HG03064 (cell line): ENCODE results near the gene EIF4G1.

ENCODE experiments used
- ATAC-seq: cut with Tn5 transposase; IDR thresholded peaks from one replicate; pipeline ENCODE4 v1.9.1; 2021; ENCODE audit warnings: low read depth; ENCODE audit not compliant: unreplicated experiment

EIF4G1 gene

DNA sequence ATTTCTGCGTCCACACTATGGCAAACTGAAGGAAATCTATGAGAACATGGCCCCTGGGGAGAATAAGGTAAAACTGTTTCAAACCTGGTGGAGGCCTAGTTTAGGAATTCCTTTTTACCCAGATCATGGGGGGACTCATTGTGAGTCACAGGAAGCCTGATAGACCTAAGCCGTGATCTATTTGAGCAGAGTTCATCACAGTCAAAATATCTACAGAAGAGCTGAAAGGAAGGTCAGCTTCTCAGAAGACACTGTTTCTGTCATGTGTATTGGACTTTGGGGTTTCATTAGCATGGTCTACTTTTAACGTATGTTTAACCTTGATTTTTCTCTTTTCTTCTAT is 14.1 kb upstream of the EIF4G1 start:
- no peak for ATAC-seq

- ATAC-seq = no peak
Observed at GRCh38 chr3:184305577-184305976, 8.8 kb upstream of the EIF4G1 start.

DNA sequence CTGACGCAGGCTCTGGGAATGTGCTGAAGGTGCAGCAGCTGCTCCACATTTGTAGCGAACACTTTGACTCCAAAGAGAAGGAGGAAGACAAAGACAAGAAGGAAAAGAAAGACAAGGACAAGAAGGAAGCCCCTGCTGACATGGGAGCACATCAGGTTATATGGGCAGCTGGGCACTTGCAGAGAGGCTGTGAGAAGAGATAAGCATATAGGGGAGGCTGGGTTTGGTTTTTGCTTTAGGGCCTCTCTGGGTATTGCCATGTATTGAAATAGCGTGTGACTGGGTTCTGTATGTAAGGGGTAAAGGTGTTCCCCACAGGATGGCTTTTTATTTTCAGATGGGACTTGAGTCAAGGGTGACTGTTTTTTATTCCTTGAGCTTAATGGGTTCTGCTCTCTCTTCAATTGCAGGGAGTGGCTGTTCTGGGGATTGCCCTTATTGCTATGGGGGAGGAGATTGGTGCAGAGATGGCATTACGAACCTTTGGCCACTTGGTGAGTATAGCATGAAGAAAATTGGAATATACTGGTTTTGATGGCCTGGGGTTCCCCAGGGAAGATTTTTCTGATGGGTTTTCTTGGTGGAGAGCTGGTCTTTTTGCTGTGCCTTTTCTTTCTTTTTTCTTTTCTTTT is 7.9 kb upstream of the EIF4G1 start:
- no peak for ATAC-seq

DNA sequence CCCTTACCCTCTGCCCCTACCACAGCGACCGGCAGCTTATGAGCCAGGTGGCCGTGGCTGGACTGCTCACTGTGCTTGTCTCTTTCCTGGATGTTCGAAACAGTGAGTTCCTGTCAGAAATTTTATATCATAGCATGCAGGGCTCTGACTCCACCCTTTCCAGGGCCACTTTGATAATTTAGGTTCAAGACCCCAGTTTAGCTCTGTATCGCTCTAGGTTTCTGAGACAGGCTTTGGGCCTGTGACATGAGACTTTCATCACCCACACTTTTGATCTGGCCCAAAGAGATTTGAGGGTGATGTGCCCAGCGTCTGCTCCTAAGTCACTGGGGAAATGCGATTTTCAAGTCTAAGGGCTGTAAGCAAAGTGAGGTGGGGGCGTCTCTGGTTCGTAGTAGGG is 6.5 kb upstream of the EIF4G1 start:
- no peak for ATAC-seq

DNA sequence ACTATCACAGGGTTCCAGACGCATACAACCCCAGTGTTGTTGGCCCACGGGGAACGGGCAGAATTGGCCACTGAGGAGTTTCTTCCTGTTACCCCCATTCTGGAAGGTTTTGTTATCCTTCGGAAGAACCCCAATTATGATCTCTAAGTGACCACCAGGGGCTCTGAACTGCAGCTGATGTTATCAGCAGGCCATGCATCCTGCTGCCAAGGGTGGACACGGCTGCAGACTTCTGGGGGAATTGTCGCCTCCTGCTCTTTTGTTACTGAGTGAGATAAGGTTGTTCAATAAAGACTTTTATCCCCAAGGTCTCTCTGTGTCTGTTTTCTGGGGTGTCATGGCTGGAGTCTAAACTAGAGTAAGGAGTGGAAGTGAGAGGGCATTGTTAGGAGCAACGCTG is 5.7 kb upstream of the EIF4G1 start:
- no peak for ATAC-seq

DNA sequence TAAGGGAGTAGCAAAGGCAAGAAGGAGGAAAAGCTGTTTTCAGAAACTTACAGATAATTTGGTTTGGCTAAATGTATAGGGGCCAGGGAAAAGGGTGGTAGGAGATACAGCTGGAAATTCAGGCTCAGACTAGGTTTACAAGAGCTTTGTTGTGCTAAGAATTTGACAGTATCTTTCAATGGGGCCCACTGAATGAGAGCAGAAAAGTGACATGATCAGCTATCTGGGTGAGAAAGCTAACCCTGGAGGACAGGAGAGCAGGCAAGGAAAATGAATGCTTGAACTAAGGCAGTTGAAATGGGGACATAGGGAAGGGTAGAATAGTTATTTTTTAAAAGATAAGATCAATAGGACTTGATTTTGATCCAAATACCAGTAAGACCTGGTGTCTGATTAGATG is 2.8 kb upstream of the EIF4G1 start:
- ATAC-seq = no peak

- peak; percentile 43 for ATAC-seq
Observed at GRCh38 chr3:184314700-184315542, 515 bp downstream of the EIF4G1 start.

DNA sequence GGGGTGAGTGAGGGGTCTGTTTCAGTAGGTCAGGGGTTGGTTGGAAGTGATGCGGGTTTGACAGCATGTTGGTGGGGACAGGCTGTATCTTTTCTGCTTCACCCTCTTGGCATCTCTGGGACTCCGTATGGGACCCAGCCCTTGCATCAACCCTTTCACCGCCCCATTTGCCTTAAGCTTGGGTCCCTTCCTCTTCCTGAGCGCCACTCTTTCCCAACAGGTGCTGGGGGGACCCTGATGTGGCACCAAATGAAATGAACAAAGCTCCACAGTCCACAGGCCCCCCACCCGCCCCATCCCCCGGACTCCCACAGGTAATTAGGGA is 1.1 kb downstream of the EIF4G1 start:
- ATAC-seq = no peak

GRCh38 chr3:184315871-184316661 is 1.7 kb downstream of the EIF4G1 start:
- ATAC-seq = no peak

DNA sequence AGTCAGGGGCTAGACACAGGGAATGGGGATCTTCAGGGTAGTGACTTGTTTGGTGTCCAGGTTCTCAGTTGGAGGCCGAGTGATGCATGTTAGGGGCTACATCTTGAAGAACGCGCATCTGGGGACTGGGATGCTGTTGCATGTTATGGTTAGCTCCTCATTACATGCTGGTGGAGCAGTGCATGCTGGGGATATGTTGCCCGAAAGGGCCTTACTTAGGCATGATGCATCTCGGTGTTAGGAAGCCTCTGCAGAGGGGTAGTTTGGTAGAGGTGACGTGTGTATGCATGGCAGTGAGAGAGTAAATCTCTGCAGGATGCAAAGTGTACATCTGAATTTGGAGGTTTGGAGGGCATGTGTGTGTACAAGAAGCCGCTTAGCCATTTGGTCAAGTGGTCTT is 2.4 kb downstream of the EIF4G1 start:
- ATAC-seq = no peak

DNA sequence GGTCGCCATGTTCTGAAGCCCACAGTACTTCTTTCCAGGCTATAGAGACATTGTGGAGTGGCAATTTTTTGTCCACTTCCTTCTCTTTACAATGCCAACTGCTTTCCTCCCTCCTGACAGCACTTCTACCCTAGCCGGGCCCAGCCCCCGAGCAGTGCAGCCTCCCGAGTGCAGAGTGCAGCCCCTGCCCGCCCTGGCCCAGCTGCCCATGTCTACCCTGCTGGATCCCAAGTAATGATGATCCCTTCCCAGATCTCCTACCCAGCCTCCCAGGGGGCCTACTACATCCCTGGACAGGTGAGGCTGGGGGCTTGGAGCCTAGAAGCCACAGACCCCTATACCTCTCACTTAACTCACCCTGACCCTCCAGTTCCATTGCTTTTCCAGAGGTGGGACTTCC is 2.8 kb downstream of the EIF4G1 start:
- ATAC-seq = no peak

- no peak for ATAC-seq
Observed at GRCh38 chr3:184320104-184320445, 5.7 kb downstream of the EIF4G1 start.

- ATAC-seq = no peak
Observed at GRCh38 chr3:184321666-184322065, 7.3 kb downstream of the EIF4G1 start.

DNA sequence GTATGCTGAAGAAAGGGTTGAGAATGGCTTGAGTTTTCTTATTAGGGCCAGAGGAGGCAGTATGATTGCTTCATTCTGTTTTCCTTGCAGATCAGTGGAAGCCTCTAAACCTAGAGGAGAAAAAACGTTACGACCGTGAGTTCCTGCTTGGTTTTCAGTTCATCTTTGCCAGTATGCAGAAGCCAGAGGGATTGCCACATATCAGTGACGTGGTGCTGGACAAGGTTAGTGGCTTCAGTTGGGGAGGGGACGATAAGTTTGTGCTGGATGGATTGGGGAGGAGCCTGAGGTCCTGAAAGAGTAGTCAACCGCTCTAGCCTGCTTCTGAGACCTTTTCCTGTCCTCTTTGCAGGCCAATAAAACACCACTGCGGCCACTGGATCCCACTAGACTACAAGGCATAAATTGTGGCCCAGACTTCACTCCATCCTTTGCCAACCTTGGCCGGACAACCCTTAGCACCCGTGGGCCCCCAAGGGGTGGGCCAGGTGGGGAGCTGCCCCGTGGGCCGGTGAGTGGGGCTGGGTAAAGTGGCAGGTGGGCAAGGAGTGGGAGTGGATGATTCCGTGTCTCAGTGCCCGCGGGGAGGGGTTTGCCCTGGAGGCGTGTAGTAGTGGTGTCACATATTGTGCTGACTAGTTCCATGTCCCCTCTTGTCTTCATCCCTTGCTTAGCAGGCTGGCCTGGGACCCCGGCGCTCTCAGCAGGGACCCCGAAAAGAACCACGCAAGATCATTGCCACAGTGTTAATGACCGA is 8.5 kb downstream of the EIF4G1 start:
- no peak for ATAC-seq

DNA sequence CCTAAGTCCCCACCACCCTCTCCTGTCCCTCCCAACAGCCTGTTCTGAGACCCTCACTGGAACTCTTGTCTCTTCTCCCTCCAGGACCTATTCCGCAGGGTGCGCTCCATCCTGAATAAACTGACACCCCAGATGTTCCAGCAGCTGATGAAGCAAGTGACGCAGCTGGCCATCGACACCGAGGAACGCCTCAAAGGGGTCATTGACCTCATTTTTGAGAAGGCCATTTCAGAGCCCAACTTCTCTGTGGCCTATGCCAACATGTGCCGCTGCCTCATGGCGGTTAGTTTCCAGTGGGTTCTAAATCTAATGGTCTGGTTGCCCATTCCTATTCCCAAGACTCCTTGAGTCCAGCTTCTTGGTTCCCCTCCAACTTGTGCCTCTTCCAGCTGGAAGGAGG is 9.3 kb downstream of the EIF4G1 start:
- no peak for ATAC-seq

DNA sequence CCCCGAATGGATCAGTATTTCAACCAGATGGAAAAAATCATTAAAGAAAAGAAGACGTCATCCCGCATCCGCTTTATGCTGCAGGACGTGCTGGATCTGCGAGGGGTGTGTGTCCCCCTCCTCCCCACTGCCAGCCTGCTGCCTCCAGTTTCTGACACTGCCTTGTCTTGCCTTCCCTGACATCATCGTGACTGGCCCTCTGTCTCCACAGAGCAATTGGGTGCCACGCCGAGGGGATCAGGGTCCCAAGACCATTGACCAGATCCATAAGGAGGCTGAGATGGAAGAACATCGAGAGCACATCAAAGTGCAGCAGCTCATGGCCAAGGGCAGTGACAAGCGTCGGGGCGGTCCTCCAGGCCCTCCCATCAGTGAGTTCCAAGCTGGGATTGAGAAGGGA is 10.9 kb downstream of the EIF4G1 start:
- no peak for ATAC-seq

- no peak for ATAC-seq
Observed at GRCh38 chr3:184325715-184326369, 11.4 kb downstream of the EIF4G1 start.

DNA sequence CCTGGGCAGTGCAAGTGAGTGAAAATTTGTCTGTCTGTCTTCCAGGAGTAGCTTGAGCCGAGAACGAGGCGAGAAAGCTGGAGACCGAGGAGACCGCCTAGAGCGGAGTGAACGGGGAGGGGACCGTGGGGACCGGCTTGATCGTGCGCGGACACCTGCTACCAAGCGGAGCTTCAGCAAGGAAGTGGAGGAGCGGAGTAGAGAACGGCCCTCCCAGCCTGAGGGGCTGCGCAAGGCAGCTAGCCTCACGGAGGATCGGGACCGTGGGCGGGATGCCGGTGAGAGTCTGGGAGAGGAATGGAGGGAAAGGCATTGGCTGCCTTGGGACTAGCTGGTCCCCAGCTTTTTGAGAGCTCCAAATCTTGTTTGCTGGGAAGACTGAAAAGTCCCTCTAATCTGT is 12.8 kb downstream of the EIF4G1 start:
- ATAC-seq = no peak

GRCh38 chr3:184328516-184328915 is 14.1 kb downstream of the EIF4G1 start:
- ATAC-seq = no peak

DNA sequence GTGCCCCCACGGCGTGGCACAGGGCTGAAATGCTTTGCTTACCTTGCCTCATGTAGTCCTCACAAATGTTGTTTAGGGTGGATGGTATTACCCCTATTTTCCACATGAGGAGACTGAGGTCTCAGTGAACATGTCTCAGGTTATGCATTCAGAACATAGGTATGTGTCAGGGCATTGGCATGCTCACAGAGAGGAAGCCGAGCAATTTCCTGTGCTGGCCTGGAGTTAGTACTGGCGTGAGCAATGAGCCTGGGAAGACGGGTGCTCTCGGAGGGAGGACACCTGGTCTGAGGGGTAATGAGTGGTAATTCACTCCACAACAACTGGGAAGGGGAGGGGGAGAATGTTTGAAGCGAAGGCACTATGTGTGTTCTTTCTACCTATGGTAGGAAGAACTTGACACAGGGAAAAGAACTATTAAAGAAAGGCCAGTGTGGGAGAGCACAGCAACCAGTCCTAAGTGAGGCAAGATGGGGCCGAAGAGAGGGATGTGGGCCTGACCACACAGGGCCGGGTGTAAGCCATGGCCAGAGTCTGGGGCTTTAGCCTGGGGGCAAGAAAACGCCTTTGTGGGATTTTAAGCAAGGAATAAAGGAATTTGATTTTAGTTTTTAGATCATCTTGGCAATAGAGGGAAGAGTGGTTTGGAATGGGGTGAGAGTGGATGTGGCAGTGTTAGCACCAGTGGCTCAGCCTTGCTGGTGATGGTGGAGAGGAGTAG is 18.1 kb downstream of the EIF4G1 start:
- no peak for ATAC-seq
